ENCODE measurements around the gene PHTF2.

DNA sequence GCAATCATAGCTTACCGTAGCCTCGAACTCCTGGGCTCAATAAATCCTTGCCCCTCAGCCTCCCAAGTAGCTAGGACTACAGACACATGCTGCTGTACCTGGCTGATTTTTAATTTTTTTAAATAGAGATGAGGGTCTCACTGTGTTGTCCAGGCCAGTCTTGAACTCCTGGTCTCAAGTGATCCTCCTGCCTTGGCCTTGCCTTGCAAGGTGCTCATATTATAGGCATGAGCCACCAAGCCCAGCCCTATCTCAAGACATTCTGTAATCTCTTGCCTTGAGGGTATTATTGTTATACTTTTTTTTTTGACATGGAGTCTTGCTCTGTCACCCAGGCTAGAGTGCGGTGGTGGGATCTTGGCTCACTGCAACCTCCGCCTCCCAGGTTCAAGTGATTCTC lies 86.6 kb downstream of the PHTF2 start:
- TF ChIP-seq, protein P1, sequence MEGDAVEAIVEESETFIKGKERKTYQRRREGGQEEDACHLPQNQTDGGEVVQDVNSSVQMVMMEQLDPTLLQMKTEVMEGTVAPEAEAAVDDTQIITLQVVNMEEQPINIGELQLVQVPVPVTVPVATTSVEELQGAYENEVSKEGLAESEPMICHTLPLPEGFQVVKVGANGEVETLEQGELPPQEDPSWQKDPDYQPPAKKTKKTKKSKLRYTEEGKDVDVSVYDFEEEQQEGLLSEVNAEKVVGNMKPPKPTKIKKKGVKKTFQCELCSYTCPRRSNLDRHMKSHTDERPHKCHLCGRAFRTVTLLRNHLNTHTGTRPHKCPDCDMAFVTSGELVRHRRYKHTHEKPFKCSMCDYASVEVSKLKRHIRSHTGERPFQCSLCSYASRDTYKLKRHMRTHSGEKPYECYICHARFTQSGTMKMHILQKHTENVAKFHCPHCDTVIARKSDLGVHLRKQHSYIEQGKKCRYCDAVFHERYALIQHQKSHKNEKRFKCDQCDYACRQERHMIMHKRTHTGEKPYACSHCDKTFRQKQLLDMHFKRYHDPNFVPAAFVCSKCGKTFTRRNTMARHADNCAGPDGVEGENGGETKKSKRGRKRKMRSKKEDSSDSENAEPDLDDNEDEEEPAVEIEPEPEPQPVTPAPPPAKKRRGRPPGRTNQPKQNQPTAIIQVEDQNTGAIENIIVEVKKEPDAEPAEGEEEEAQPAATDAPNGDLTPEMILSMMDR (IDR thresholded peaks at IDR 0.05; ENCODE audit: poor library complexity) = no peak
- TF ChIP-seq EZH2 (IDR thresholded peaks at IDR 0.05; ENCODE audit: borderline replicate concordance) (no peak), EZH2phosphoT487 (IDR thresholded peaks at IDR 0.05; ENCODE audit: low read depth, severe bottlenecking, unreplicated experiment) (no peak)

Data from hepatocyte (in vitro differentiated cells).